Cardiac muscle cell (in vitro differentiated cells and primary cell): Measurements from ENCODE around the gene MIF4GD. TPM values are rescaled to one million over a fixed set of nuclear protein-coding genes. Genes with fewer than 3 reads are reported as not detected.

Experiments
- DNase-seq, 2 donors: peaks; one replicate each; pipeline versions ENCODE4 v3.0.0 to v3.0.0-alpha.2; 2010 to 2017; ENCODE audit warnings: low read depth in 1 of 2, low spot score in 1 of 2
- H3K27ac ChIP-seq: fragments of 200-600 bp; sonication (generic); 2 replicates; pipeline ENCODE4 v1.5.1; 2016
- H3K27me3 ChIP-seq: fragments of 200-600 bp; sonication (generic); 2 replicates; pipeline ENCODE4 v1.6.0; 2016; ENCODE audit warnings: control low read depth
- H3K36me3 ChIP-seq: fragments of 200-600 bp; sonication (generic); 2 replicates; pipeline ENCODE4 v1.5.1; 2016; ENCODE audit warnings: control low read depth
- H3K4me1 ChIP-seq: fragments of 200-600 bp; sonication (generic); 2 replicates; pipeline ENCODE4 v1.8.1; 2017; ENCODE audit warnings: low read depth, mild to moderate bottlenecking, mixed run types
- H3K4me3 ChIP-seq: fragments of 200-600 bp; sonication (generic); 2 replicates; pipeline ENCODE4 v1.5.1; 2016; ENCODE audit warnings: mild to moderate bottlenecking
- H3K9me3 ChIP-seq: fragments of 200-600 bp; sonication (generic); 2 replicates; pipeline ENCODE4 v1.5.1; 2017; ENCODE audit warnings: low read depth, mild to moderate bottlenecking, control low read depth
- CTCF ChIP-seq: IDR thresholded peaks from 2 replicates; pipeline ENCODE4 v1.5.1; 2012; ENCODE audit warnings: low read depth, mild to moderate bottlenecking, low read length
- polyA plus RNA-seq: library from polyadenylated mRNA; unstranded; fragments of >200 nt; fragmentation: Nextera tagmentation; extraction: Ambion mirVana; gene quantifications from 2 replicates; pipeline ENCODE4 v1.2.1, GENCODE V29; 2016
- total RNA-seq: library from RNA; depleted of rRNA; stranded (reverse); fragments of >200 nt; gene quantifications from 2 replicates; pipeline ENCODE4 v1.2.3, GENCODE V29; 2016

Gene MIF4GD
- total and polyA plus RNA-seq, 2 experiments from 2014 or later = 35.6 to 75.8 TPM

- TF ChIP-seq CTCF = no peak
- Histone ChIP-seq H3K27me3 (no peaks in the 10 kb centered on the region), H3K4me1 (no peaks in the 10 kb centered on the region), H3K9me3 (no peaks in the 10 kb centered on the region), H3K4me3 (no peak overlapping the region), H3K36me3 (peaks cover 27% of the 10 kb centered on the region), H3K27ac (no peak overlapping the region)
- no peak for DNase-seq
These were observed 24.6 kb downstream of the MIF4GD start for GRCh38 chr17:75246404-75246803.

GRCh38 chr17:75245011-75245410 lies 26.0 kb downstream of the MIF4GD start:
- Histone ChIP-seq H3K4me1 (no peaks in the 10 kb centered on the region), H3K27me3 (no peaks in the 10 kb centered on the region), H3K9me3 (no peaks in the 10 kb centered on the region), H3K27ac (no peak overlapping the region), H3K36me3 (peaks cover 30% of the 10 kb centered on the region), H3K4me3 (no peak overlapping the region)
- TF ChIP-seq CTCF = no peak
- DNase-seq = no peak

- H3K36me3 ChIP-seq = peaks cover 31% of the 10 kb centered on the region
These were observed 26.7 kb downstream of the MIF4GD start for GRCh38 chr17:75244133-75244866.

GRCh38 chr17:75242461-75243042 lies 28.5 kb downstream of the MIF4GD start:
- H3K27ac ChIP-seq = no peak overlapping the region
- DNase-seq = no peak
- no peaks in the 10 kb centered on the region for H3K27me3 ChIP-seq
- no peaks in the 10 kb centered on the region for H3K4me1 ChIP-seq
- H3K4me3 ChIP-seq = no peak overlapping the region
- no peak for TF ChIP-seq CTCF
- no peaks in the 10 kb centered on the region for H3K9me3 ChIP-seq
- H3K36me3 ChIP-seq = peaks cover 31% of the 10 kb centered on the region

More at GRCh38 chr17:75244133-75244866, 26.7 kb downstream of the MIF4GD start:
- TF ChIP-seq CTCF = no peak
- Histone ChIP-seq H3K27me3 (no peaks in the 10 kb centered on the region), H3K9me3 (no peaks in the 10 kb centered on the region), H3K4me3 (no peak overlapping the region), H3K27ac (no peak overlapping the region), H3K4me1 (no peaks in the 10 kb centered on the region)
- no peak for DNase-seq

- TF ChIP-seq CTCF = no peak
- Histone ChIP-seq H3K9me3 (no peaks in the 10 kb centered on the region), H3K4me3 (no peak overlapping the region), H3K27me3 (no peaks in the 10 kb centered on the region), H3K4me1 (no peaks in the 10 kb centered on the region), H3K36me3 (peaks cover 33% of the 10 kb centered on the region), H3K27ac (no peak overlapping the region)
- no peak for DNase-seq
These were observed 29.0 kb downstream of the MIF4GD start for GRCh38 chr17:75241996-75242460.
